ENCODE measurements around the gene RBBP7.
A peak's percentile ranks its signal among the peaks of the same experiment; 100 is the strongest.

RBBP7 gene

DNA sequence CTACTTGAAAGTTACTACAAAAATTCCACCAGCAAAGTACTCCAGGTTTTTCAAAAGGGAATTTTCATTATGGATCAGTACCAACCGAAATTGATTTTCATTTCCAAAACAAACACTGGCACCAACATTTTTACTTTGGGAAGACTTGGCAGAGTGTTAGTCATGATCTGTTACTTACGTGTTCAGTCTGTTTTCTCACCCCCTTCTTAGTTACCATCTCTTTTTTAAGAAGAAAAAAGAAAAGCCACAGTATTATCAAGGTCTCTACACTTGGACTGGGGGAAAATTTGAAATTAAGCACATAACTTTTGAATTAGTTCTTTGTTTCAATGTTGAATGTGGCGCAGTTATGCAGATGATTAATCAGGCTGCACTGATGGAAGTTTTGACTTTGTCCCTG, 27.5 kb downstream of the RBBP7 start:
- no peak for TF ChIP-seq TAF1 (IDR thresholded peaks at IDR 0.05; ENCODE audit: borderline replicate concordance, insufficient read depth, low read length)
- TF ChIP-seq FOXP2 (optimal IDR thresholded peaks at IDR 0.05; ENCODE audit: borderline replicate concordance, extremely low read depth, extremely low read length, insufficient read depth) = no peak
- TF ChIP-seq, protein P1, sequence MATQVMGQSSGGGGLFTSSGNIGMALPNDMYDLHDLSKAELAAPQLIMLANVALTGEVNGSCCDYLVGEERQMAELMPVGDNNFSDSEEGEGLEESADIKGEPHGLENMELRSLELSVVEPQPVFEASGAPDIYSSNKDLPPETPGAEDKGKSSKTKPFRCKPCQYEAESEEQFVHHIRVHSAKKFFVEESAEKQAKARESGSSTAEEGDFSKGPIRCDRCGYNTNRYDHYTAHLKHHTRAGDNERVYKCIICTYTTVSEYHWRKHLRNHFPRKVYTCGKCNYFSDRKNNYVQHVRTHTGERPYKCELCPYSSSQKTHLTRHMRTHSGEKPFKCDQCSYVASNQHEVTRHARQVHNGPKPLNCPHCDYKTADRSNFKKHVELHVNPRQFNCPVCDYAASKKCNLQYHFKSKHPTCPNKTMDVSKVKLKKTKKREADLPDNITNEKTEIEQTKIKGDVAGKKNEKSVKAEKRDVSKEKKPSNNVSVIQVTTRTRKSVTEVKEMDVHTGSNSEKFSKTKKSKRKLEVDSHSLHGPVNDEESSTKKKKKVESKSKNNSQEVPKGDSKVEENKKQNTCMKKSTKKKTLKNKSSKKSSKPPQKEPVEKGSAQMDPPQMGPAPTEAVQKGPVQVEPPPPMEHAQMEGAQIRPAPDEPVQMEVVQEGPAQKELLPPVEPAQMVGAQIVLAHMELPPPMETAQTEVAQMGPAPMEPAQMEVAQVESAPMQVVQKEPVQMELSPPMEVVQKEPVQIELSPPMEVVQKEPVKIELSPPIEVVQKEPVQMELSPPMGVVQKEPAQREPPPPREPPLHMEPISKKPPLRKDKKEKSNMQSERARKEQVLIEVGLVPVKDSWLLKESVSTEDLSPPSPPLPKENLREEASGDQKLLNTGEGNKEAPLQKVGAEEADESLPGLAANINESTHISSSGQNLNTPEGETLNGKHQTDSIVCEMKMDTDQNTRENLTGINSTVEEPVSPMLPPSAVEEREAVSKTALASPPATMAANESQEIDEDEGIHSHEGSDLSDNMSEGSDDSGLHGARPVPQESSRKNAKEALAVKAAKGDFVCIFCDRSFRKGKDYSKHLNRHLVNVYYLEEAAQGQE (IDR thresholded peaks at IDR 0.05; ENCODE audit: insufficient read depth in 1 of 2, low read depth in 2 of 2, low read length in 2 of 2) = no peak
- TF ChIP-seq POLR2AphosphoS5 (IDR thresholded peaks at IDR 0.05; ENCODE audit: low read depth, low read length) = no peak
- no peak for TF ChIP-seq SIN3A (IDR thresholded peaks at IDR 0.05; ENCODE audit: borderline replicate concordance, insufficient read depth, low read length)

DNA sequence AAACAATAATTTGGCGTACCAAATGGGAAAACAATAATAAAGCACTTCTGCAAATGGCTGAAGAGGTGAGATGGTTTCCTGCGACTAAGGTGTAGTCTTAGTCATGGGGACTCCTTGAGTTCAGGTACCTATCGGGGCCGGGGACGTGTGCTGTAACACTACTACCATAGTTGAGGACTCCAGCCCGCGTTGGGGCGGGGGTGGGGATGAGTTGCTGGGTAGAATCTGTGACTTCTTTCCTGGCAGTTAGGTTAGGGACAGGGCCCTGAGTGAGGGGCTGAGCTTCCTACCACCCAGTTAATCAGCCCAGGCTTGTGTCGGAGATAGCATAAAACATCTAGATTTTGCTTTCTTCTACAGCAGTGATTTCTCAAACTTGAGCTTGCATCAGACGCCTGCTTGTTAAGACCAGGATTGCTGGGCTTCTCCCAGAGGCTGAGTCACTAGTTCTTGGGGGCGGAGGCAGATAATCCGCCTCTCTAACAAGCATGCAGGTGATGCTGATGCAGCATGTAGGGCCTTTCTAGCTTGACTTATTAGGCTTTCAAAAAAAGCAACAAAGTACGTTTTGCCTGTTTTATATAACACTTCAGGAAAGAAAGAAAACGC, 30.2 kb downstream of the RBBP7 start:
- TF ChIP-seq SIN3A (IDR thresholded peaks at IDR 0.05; ENCODE audit: borderline replicate concordance, insufficient read depth, low read length) (no peak), FOXP2 (optimal IDR thresholded peaks at IDR 0.05; ENCODE audit: borderline replicate concordance, extremely low read depth, extremely low read length, insufficient read depth) (no peak), TAF1 (IDR thresholded peaks at IDR 0.05; ENCODE audit: borderline replicate concordance, insufficient read depth, low read length) (no peak), POLR2AphosphoS5 (IDR thresholded peaks at IDR 0.05; ENCODE audit: low read depth, low read length) (no peak)
- TF ChIP-seq, protein P1 (IDR thresholded peaks at IDR 0.05; ENCODE audit: insufficient read depth in 1 of 2, low read depth in 2 of 2, low read length in 2 of 2) = no peak

DNA sequence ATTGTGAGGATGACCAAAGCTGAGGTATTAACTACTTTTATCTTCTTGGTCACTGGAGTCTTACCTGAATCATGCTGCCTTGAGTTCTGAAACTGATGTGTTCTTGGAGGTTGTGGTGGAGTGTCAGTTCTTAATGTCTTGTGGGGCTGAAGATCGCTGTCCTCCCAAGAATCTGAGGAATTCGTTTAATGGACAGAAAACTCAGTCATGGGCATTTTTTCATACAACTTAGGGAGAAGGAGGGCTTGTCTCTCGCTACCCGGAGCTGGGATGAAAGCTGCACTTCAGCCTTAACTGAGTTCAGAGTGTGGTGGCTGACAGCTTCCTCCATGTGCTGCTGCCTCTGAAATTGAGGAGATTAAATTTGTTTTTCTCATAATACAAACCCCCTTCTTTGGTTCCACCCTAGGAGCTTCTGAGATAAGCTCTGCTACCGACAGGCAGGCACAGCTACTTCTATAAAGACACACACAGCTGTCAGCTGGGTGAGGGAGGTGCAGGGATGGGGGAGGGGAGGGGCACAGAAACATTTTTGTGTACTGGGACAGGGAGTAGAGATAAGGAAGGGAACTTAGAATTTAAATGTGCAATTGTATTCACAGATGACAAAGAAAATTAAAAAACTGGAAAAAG, 30.8 kb downstream of the RBBP7 start:
- TF ChIP-seq POLR2AphosphoS5 (IDR thresholded peaks at IDR 0.05; ENCODE audit: low read depth, low read length) = no peak
- TF ChIP-seq FOXP2 (optimal IDR thresholded peaks at IDR 0.05; ENCODE audit: borderline replicate concordance, extremely low read depth, extremely low read length, insufficient read depth) = no peak
- no peak for TF ChIP-seq SIN3A (IDR thresholded peaks at IDR 0.05; ENCODE audit: borderline replicate concordance, insufficient read depth, low read length)
- no peak for TF ChIP-seq TAF1 (IDR thresholded peaks at IDR 0.05; ENCODE audit: borderline replicate concordance, insufficient read depth, low read length)
- TF ChIP-seq, protein P1 (IDR thresholded peaks at IDR 0.05; ENCODE audit: insufficient read depth in 1 of 2, low read depth in 2 of 2, low read length in 2 of 2) = no peak

DNA sequence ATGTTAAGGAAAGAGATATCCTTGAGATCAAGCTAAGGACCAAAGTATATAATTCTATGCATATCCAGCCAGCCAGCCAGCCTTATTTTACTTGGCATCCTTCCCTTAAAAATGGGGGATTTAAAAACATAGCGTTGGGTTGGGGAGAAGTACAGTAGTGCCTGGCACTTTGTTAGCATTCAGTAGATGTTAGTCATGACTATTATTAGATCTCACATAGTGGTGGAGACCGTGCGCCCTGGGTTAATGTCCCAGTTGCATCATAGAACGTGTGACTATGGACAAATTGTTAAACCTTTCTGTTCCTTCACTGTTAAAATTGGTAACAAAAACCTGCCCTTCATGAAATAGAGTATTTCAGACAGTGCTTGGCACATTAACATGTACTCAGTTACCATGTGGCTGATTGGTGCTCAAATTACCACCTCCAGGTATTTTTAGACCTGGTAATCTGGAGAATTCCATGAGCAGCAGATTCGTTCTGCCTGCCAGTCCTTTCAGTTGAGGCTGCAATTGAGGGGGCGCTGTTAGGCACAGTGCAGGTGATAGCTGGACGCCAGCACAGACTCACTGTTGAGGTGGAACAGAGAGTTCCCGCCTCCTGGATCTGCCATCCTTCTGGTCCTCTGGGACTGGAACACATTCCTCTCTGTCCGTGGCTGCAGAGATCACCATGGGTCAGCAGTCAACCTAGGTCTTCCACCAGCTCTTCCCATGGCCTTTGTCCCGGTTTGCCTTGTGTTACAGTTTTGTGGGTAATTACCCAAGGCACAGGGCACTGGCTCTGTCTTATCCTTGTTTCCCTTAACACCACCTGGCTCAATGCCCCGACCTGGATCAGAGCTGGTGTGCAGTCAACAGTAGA, 31.7 kb downstream of the RBBP7 start:
- TF ChIP-seq POLR2AphosphoS5 (IDR thresholded peaks at IDR 0.05; ENCODE audit: low read depth, low read length) = no peak
- TF ChIP-seq FOXP2 (optimal IDR thresholded peaks at IDR 0.05; ENCODE audit: borderline replicate concordance, extremely low read depth, extremely low read length, insufficient read depth) = no peak
- TF ChIP-seq SIN3A (IDR thresholded peaks at IDR 0.05; ENCODE audit: borderline replicate concordance, insufficient read depth, low read length) = no peak

DNA sequence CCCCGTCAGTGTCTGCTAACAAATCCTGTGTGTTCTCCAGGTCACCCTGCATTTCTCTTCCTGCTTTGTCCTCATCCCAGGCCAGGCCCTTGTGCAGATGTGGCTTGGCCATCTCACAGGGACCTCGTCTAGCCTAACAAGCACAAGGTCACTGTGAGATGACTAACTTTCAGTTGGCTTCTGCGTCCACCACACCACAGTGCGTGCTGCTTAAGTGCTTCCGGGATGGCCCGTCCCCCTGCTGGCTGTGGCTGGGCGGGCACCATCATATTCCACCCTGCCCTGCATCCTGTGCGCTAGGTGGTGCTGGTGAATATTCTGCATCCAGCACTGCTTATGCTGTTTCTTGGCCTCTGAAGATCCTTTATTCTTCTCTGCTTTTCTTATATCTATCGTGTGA, 33.8 kb downstream of the RBBP7 start:
- TF ChIP-seq, protein P1 (IDR thresholded peaks at IDR 0.05; ENCODE audit: insufficient read depth in 1 of 2, low read depth in 2 of 2, low read length in 2 of 2) = no peak
- TF ChIP-seq FOXP2 (optimal IDR thresholded peaks at IDR 0.05; ENCODE audit: borderline replicate concordance, extremely low read depth, extremely low read length, insufficient read depth) (peak; percentile 61), TAF1 (IDR thresholded peaks at IDR 0.05; ENCODE audit: borderline replicate concordance, insufficient read depth, low read length) (no peak)
